Astrocyte of the spinal cord (primary cell): ENCODE data around the gene IL22.
A peak's percentile ranks its signal among the peaks of the same experiment; 100 is the strongest.

Experiments
- DNase-seq: peaks from one replicate; pipeline ENCODE4 v3.0.0; 2011; ENCODE audit warnings: low read depth, low spot score
- H3K4me3 ChIP-seq: 2 replicates; pipeline ENCODE4 v1.5.1; 2011; ENCODE audit warnings: low read depth, mild to moderate bottlenecking, low read length, moderate library complexity
- in situ Hi-C: cut with HindIII; loops from 2 replicates; pipeline ENCODE4 v1.10.0; 2017; ENCODE audit warnings: low sequenced_read_pairs
- TF ChIP-seq, protein P1 (sequence below): IDR thresholded peaks from 2 replicates; pipeline ENCODE4 v1.5.1; 2012; ENCODE audit warnings: low read depth, mild to moderate bottlenecking, low read length, inconsistent platforms

The IL22 gene

GRCh38 chr12:68268967-68269366 lies 15.6 kb upstream of the IL22 start:
- no peak for DNase-seq
- in situ Hi-C loops, result no loop called here
- TF ChIP-seq, protein P1, sequence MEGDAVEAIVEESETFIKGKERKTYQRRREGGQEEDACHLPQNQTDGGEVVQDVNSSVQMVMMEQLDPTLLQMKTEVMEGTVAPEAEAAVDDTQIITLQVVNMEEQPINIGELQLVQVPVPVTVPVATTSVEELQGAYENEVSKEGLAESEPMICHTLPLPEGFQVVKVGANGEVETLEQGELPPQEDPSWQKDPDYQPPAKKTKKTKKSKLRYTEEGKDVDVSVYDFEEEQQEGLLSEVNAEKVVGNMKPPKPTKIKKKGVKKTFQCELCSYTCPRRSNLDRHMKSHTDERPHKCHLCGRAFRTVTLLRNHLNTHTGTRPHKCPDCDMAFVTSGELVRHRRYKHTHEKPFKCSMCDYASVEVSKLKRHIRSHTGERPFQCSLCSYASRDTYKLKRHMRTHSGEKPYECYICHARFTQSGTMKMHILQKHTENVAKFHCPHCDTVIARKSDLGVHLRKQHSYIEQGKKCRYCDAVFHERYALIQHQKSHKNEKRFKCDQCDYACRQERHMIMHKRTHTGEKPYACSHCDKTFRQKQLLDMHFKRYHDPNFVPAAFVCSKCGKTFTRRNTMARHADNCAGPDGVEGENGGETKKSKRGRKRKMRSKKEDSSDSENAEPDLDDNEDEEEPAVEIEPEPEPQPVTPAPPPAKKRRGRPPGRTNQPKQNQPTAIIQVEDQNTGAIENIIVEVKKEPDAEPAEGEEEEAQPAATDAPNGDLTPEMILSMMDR, result no peak
- no peak overlapping the region for H3K4me3 ChIP-seq

DNA sequence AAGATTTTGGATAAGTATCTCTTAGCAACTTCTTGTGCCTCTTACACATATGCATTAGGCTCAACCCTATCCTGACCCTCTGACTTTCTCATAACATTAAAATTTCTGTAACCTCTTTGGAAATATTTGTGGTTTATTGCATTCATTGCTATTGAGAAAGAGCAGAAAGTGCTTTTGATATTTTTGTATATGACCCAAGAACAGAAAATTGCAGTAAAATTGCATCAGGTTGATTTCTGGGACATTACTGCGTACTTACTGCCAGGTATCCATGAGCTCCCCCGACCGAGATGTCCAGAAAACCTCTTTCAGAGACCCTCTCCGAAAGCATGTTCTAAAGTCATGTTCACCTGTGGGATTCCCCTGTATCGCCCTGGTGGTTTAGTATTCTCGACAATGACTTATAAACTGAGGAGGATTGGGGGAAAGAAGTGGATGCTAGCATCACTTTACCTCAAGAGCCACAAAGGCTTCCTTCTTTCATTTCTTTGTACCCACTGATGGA lies 14.5 kb upstream of the IL22 start:
- TF ChIP-seq, protein P1, result no peak
- peak; percentile 86 for DNase-seq
- in situ Hi-C loops, result no loop called here
- H3K4me3 ChIP-seq, result no peak overlapping the region

- no peak overlapping the region for H3K4me3 ChIP-seq
- DNase-seq, result peak; percentile 90
- in situ Hi-C loops, result no loop called here
- TF ChIP-seq, protein P1, result no peak
Observed at GRCh38 chr12:68264857-68265256, 11.5 kb upstream of the IL22 start.

DNA sequence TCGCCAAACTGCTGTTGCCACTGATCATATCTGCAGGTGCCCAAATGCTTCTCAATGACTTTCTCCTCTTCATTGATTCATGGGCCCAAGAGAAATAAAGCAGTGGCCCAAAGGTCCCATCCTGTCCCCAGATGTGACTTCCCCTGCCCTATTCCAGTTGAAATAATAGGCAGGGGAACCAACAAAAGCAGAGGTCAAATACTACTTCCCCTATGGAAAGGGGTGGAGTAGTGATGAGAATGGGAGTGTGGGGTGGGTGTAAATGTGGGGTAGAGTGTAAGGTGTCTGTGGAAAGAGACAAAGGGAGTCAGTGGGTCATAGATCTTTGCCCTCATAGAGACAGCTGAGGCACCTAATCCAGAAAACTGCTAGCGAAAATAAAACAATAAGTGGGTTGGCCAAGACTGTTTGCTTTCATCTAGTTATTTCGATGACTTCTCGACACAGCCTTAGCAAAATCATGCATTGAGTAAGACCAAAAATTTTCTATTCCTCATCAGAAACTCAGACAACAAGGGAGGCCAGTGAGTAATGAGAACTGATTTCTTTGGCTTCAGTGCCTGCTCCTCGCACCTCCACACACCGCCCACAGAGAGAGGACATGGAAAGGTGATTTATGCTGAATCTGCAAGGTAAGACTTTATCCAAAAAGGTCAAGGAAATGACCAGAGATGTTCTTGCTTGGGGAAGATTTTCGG lies 10.9 kb upstream of the IL22 start:
- DNase-seq, result no peak

DNA sequence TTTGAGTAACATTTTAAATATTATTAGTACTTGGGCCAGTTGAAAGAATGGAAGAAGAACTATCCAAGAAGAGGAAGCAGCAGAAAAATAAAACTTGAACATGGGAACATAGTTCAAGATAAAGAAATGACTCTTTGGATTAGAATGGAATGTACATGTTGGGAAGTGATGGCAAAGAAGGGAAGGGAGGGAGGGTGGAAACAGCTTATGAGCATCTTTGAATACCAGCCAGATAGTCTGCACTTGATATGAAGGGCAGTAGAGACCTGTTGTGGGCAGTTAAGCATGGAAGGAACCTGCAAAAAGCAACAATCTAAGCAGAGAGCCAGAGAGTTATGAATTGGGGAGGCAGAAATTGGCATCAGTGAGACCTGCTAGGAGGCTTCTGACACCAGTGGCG lies 10.0 kb upstream of the IL22 start:
- no peak overlapping the region for H3K4me3 ChIP-seq
- TF ChIP-seq, protein P1, result no peak
- no peak for DNase-seq
- in situ Hi-C loops, result no loop called here

More for the DNA sequence above, 10.9 kb upstream of the IL22 start:
- H3K4me3 ChIP-seq, result no peak overlapping the region
- TF ChIP-seq, protein P1, result no peak
- in situ Hi-C loops, result no loop called here

GRCh38 chr12:68261896-68262295 lies 8.5 kb upstream of the IL22 start:
- DNase-seq, result no peak
- in situ Hi-C loops, result no loop called here
- no peak overlapping the region for H3K4me3 ChIP-seq
- TF ChIP-seq, protein P1, result no peak
